ENCODE measurements around the gene SLC37A2.

DNA sequence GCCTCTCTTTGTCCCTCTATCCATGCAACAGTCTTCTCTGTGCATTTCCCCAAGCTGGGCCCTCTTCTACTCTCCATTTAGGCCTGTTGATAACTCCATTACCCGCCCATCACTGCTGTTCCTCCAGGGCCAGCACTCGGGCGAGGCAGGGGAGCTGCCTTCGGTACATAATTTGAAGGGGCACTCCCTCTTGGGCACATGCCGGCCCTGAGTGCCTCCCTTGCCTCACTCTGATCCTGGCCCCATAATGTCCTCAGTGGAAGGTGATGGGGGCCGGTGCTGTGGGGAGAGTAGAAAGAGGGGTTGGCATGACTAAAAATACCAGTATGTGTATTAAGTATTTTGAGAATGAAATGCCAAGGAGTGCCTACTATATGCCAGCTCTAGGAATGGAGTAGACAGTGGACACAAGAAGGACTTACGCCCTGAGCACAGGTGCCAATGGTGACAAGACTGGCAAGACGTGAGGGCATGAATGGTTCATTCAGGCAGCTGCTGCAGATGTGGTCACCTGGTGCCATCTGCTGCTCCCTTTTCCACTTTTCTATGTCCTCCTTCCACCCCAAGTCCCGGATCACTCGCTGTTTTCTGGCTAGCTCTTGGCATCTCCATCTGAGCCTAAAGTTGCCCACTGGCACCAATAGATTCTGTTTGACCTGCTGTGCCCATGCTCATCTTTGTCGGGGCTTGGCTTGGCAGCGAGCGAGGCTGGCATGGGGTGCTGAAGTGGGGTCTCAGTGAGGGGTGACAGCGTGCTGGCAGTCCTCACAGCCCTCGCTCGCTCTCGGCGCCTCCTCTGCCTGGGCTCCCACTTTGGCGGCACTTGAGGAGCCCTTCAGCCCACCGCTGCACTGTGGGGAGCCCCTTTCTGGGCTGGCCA lies 25.7 kb downstream of the SLC37A2 start:
- TF ChIP-seq, protein P1, sequence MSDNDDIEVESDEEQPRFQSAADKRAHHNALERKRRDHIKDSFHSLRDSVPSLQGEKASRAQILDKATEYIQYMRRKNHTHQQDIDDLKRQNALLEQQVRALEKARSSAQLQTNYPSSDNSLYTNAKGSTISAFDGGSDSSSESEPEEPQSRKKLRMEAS (CRISPR knock-in tag; IDR thresholded peaks at IDR 0.05): no peak
- TF ChIP-seq, protein P2, sequence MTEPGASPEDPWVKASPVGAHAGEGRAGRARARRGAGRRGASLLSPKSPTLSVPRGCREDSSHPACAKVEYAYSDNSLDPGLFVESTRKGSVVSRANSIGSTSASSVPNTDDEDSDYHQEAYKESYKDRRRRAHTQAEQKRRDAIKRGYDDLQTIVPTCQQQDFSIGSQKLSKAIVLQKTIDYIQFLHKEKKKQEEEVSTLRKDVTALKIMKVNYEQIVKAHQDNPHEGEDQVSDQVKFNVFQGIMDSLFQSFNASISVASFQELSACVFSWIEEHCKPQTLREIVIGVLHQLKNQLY (CRISPR knock-in tag; IDR thresholded peaks at IDR 0.05): no peak
- TF ChIP-seq JUN (CRISPR knock-in tag; IDR thresholded peaks at IDR 0.05): no peak
- TF ChIP-seq, protein P3, sequence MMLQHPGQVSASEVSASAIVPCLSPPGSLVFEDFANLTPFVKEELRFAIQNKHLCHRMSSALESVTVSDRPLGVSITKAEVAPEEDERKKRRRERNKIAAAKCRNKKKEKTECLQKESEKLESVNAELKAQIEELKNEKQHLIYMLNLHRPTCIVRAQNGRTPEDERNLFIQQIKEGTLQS (CRISPR knock-in tag; conservative IDR thresholded peaks at IDR 0.05): no peak
- TF ChIP-seq, protein P4, sequence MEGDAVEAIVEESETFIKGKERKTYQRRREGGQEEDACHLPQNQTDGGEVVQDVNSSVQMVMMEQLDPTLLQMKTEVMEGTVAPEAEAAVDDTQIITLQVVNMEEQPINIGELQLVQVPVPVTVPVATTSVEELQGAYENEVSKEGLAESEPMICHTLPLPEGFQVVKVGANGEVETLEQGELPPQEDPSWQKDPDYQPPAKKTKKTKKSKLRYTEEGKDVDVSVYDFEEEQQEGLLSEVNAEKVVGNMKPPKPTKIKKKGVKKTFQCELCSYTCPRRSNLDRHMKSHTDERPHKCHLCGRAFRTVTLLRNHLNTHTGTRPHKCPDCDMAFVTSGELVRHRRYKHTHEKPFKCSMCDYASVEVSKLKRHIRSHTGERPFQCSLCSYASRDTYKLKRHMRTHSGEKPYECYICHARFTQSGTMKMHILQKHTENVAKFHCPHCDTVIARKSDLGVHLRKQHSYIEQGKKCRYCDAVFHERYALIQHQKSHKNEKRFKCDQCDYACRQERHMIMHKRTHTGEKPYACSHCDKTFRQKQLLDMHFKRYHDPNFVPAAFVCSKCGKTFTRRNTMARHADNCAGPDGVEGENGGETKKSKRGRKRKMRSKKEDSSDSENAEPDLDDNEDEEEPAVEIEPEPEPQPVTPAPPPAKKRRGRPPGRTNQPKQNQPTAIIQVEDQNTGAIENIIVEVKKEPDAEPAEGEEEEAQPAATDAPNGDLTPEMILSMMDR (IDR thresholded peaks at IDR 0.05): no peak

All from WTC11 (cell line).